Hypothalamus (tissue), 51 donors: ENCODE results near the gene EZH2.

Experiments
- DNase-seq, 51 donors: peaks; one replicate each; lab custom pipeline; 2025; lab: John Stamatoyannopoulos, UW

Gene EZH2

DNA sequence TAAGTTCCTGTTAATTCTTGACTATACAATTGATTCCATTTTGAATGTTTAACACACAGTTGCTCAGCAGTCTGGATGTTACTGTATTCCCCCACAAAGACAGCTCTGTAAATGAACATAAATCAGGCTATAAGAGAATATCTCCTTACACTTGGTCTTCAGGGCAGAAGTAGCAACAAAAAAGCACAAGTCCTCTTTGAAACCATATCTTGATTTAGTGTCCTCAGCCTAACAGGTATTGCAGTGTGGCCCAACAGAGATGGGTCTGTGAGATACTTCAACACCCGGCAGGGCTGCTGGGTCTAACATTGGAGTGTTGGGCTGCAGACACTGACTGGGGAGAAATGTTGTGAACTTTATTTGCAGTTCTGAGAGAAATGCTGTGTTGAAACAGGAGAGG, 109.6 kb downstream of the EZH2 start:
- DNase-seq: no peak

- no peak for DNase-seq
Measured at GRCh38 chr7:148773334-148773733, 110.8 kb downstream of the EZH2 start.

GRCh38 chr7:148772297-148773089, 111.6 kb downstream of the EZH2 start:
- peak in 1 of 51 donors; percentile 10 for DNase-seq

GRCh38 chr7:148770004-148770403, 114.1 kb downstream of the EZH2 start:
- no peak for DNase-seq

DNA sequence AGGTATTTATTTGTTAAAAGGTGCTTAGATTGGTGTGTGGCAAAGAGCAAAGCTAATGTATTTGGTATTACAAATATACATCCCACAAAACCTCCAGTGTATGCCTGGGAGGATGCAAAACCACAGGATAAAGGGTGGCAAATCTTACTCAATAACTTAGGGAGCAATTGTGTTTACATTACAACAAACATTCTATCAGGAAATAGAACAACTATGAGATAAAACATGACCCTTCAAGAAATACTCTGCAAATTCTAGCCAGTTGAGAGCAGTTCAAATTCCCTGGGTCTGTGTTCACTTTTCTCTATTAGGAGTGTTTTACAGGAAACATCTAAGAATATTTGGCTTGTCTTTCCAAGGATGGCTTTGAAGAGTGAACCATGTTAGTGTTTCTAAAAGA, 120.5 kb downstream of the EZH2 start:
- DNase-seq: no peak

- DNase-seq: no peak
Measured at GRCh38 chr7:148761499-148762278, 122.4 kb downstream of the EZH2 start.
